Spinal cord (tissue), 10 donors: ENCODE measurements around the gene SEMA5A. TPM values are rescaled to one million over a fixed set of nuclear protein-coding genes. Genes with fewer than 3 reads are reported as not detected.

Experiments
- DNase-seq, 6 donors: peaks; one replicate each; pipeline versions ENCODE4 v3.0.0 to v3.0.0-alpha.2; 2013 to 2015; ENCODE audit warnings: low spot score in 6 of 6, low read depth in 4 of 6
- H3K27ac ChIP-seq: one replicate; pipeline ENCODE4 v1.5.1; 2013; ENCODE audit warnings: low read depth, low read length, control low read depth
- H3K27me3 ChIP-seq: one replicate; pipeline ENCODE4 v1.6.1; 2013; ENCODE audit warnings: low read length; ENCODE audit not compliant: control insufficient read depth, insufficient read depth
- H3K36me3 ChIP-seq: one replicate; pipeline ENCODE4 v1.6.1; 2013; ENCODE audit warnings: low read length; ENCODE audit not compliant: control insufficient read depth, insufficient read depth
- H3K4me1 ChIP-seq: one replicate; pipeline ENCODE4 v1.6.1; 2013; ENCODE audit warnings: low read length; ENCODE audit not compliant: control insufficient read depth, insufficient read depth
- H3K4me3 ChIP-seq: one replicate; pipeline ENCODE4 v1.5.1; 2013; ENCODE audit warnings: low read depth, low read length, control low read depth
- H3K9me3 ChIP-seq: one replicate; pipeline ENCODE4 v1.6.1; 2013; ENCODE audit warnings: low read length; ENCODE audit not compliant: control insufficient read depth, insufficient read depth
- WGBS: methylation state at CpG from one replicate; pipeline ENCODE4 v1.1.5; 2013; ENCODE audit warnings: missing lambda C conversion rate; ENCODE audit not compliant: insufficient coverage; 5-methylcytosine and 5-hydroxymethylcytosine counted together
- polyA plus RNA-seq, 2 donors: library from polyadenylated mRNA; unstranded; fragments of 120-200 nt; gene quantifications; one replicate each; pipeline ENCODE4 v1.2.1, GENCODE V29; 2013; ENCODE audit not compliant: insufficient read length in 2 of 2
- total RNA-seq, 2 donors: library from RNA; depleted of rRNA in 1 of 2; stranded (reverse); fragments of 120-200 nt in 1 of 2; fragments of >200 nt in 1 of 2; gene quantifications; one replicate each; pipeline versions ENCODE4 v1.2.3 to v1.2.4, GENCODE V29; 2013 to 2014
- donor health status: healthy.

The SEMA5A gene
- total and polyA plus RNA-seq, 4 donors, result 35.2 to 70.7 (median 59.3) TPM

GRCh38 chr5:9537223-9538141 is 8.4 kb downstream of the SEMA5A start:
- no peak overlapping the region for H3K27ac ChIP-seq
- H3K36me3 ChIP-seq, result no peaks in the 10 kb centered on the region
- 80% methylated on average over 1 of the region's 2 CpGs for WGBS
- H3K4me3 ChIP-seq, result no peak overlapping the region
- DNase-seq, result no peak
- H3K9me3 ChIP-seq, result no peaks in the 10 kb centered on the region
- H3K27me3 ChIP-seq, result no peaks in the 10 kb centered on the region
- peaks cover 23% of the 10 kb centered on the region for H3K4me1 ChIP-seq

DNA sequence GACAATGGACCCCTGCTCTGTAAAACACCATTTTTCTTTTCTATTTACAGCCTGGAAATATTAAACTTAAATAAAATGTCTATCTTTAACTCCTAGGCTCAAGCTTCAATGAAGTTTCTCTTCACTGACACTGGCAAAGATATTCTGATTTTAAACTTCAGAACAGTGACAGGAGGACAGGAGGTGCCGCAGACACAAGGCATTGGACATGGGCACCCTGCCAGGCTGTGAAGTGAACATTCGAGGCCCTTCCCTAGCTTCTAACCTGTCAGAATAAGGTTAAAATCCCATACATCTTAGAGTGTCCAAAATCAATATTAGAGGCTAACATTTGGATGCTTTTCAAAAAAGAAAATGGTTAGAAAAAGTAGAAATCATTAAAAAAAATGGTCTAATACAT is 9.2 kb downstream of the SEMA5A start:
- Histone ChIP-seq H3K36me3 (no peaks in the 10 kb centered on the region), H3K27ac (no peak overlapping the region), H3K9me3 (no peaks in the 10 kb centered on the region), H3K4me1 (peaks cover 23% of the 10 kb centered on the region), H3K27me3 (no peaks in the 10 kb centered on the region), H3K4me3 (no peak overlapping the region)
- WGBS, result 80% methylated on average over 1 of the region's 2 CpGs
- DNase-seq, result no peak

- peak in 2 of 6 donors; percentile 64 to 83 for DNase-seq
- Histone ChIP-seq H3K36me3 (no peaks in the 10 kb centered on the region), H3K27ac (no peak overlapping the region), H3K4me1 (peaks cover 16% of the 10 kb centered on the region), H3K4me3 (no peak overlapping the region), H3K9me3 (no peaks in the 10 kb centered on the region), H3K27me3 (no peaks in the 10 kb centered on the region)
- WGBS, result 54% methylated on average over 12 of the region's 15 CpGs
Measured at GRCh38 chr5:9534881-9535517, 10.9 kb downstream of the SEMA5A start.

- Histone ChIP-seq H3K27me3 (no peaks in the 10 kb centered on the region), H3K4me1 (peaks cover 14% of the 10 kb centered on the region), H3K36me3 (peaks cover 3% of the 10 kb centered on the region), H3K9me3 (no peaks in the 10 kb centered on the region), H3K27ac (no peak overlapping the region), H3K4me3 (no peak overlapping the region)
- 91% methylated on average over 7 of the region's 7 CpGs for WGBS
- peak in 1 of 6 donors; percentile 63 for DNase-seq
Measured at GRCh38 chr5:9533562-9534364, 12.1 kb downstream of the SEMA5A start.

GRCh38 chr5:9533096-9533495 is 12.8 kb downstream of the SEMA5A start:
- H3K4me3 ChIP-seq, result no peak overlapping the region
- no CpG with 5 or more reads among the region's 4 CpGs for WGBS
- no peaks in the 10 kb centered on the region for H3K27me3 ChIP-seq
- no peaks in the 10 kb centered on the region for H3K9me3 ChIP-seq
- DNase-seq, result no peak
- no peak overlapping the region for H3K27ac ChIP-seq
- peaks cover 14% of the 10 kb centered on the region for H3K4me1 ChIP-seq
- peaks cover 3% of the 10 kb centered on the region for H3K36me3 ChIP-seq

- Histone ChIP-seq H3K36me3 (peaks cover 3% of the 10 kb centered on the region), H3K9me3 (no peaks in the 10 kb centered on the region), H3K27me3 (no peaks in the 10 kb centered on the region), H3K4me1 (peaks cover 5% of the 10 kb centered on the region), H3K4me3 (no peak overlapping the region), H3K27ac (no peak overlapping the region)
- DNase-seq, result no peak
- WGBS, result no CpG with 5 or more reads among the region's 2 CpGs
Measured at GRCh38 chr5:9529513-9529912, 16.4 kb downstream of the SEMA5A start.

DNA sequence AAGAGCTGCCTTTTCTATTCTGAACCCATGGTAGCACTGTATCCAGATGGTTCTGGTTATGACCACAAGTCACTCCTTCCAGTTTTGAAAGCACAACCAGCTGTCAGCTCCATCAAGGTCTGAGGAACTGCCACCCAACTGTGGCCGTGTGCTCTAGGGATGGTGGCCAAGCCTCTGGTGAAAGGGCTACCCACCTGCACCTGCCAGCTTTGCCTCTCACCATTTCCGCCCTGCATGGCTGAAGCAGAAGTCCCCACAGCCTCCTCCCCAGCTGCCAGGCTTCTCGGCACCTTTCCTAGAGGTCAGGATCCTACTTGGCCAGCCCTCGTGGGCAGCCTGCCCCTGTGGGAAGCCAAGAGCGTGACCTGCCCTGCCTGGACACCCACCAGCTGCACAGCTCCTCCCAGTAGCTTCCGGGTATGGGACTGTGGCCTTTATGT is 16.8 kb downstream of the SEMA5A start:
- H3K27ac ChIP-seq, result no peak overlapping the region
- 87% methylated on average over 5 of the region's 6 CpGs for WGBS
- H3K9me3 ChIP-seq, result no peaks in the 10 kb centered on the region
- H3K27me3 ChIP-seq, result no peaks in the 10 kb centered on the region
- peaks cover 2% of the 10 kb centered on the region for H3K4me1 ChIP-seq
- no peak overlapping the region for H3K4me3 ChIP-seq
- DNase-seq, result no peak
- H3K36me3 ChIP-seq, result peaks cover 3% of the 10 kb centered on the region

- 89% methylated on average over 1 of the region's 1 CpG for WGBS
- no peak overlapping the region for H3K27ac ChIP-seq
- no peak for DNase-seq
- H3K27me3 ChIP-seq, result no peaks in the 10 kb centered on the region
- peaks cover 3% of the 10 kb centered on the region for H3K36me3 ChIP-seq
- H3K4me1 ChIP-seq, result peaks cover 4% of the 10 kb centered on the region
- H3K9me3 ChIP-seq, result no peaks in the 10 kb centered on the region
- no peak overlapping the region for H3K4me3 ChIP-seq
Measured at GRCh38 chr5:9524941-9525340, 20.9 kb downstream of the SEMA5A start.

GRCh38 chr5:9523090-9523823 is 22.6 kb downstream of the SEMA5A start:
- WGBS, result no CpG with 5 or more reads among the region's 7 CpGs
- no peaks in the 10 kb centered on the region for H3K9me3 ChIP-seq
- H3K36me3 ChIP-seq, result no peaks in the 10 kb centered on the region
- no peak overlapping the region for H3K4me3 ChIP-seq
- H3K4me1 ChIP-seq, result peaks cover 5% of the 10 kb centered on the region
- H3K27ac ChIP-seq, result no peak overlapping the region
- no peaks in the 10 kb centered on the region for H3K27me3 ChIP-seq
- no peak for DNase-seq
